T-helper 1 cell treated with Interleukin-12 subunit alpha and Interleukin-12 subunit beta and Interleukin-4 antibody, amounts not matched to agents 30 μg/mL and 1 μg/mL, for 36 hours (primary cell): Measurements from ENCODE around the gene TCF21.
"Not testable (repeated sequence)": the region's sequence is repeated elsewhere in the genome, so short reads cannot be mapped to it uniquely, and the experiment has no call there.

Experiments
- H3K27ac Mint-ChIP-seq: one replicate; pipeline ENCODE4 v1.8.0; 2021; ENCODE audit warnings: mild to moderate bottlenecking, mixed read lengths
- H3K27me3 Mint-ChIP-seq: one replicate; pipeline ENCODE4 v1.8.0; 2021; ENCODE audit warnings: low read depth, mixed read lengths
- H3K36me3 Mint-ChIP-seq: one replicate; pipeline ENCODE4 v1.8.0; 2021; ENCODE audit warnings: low read depth, mixed read lengths
- H3K4me1 Mint-ChIP-seq: one replicate; pipeline ENCODE4 v1.8.0; 2021; ENCODE audit warnings: low read depth, mixed read lengths
- H3K4me3 Mint-ChIP-seq: one replicate; pipeline ENCODE4 v1.8.0; 2021; ENCODE audit warnings: mild to moderate bottlenecking, moderate library complexity, mixed read lengths
- H3K9me3 Mint-ChIP-seq: one replicate; pipeline ENCODE4 v1.8.0; 2021; ENCODE audit warnings: mixed read lengths

The TCF21 gene

DNA sequence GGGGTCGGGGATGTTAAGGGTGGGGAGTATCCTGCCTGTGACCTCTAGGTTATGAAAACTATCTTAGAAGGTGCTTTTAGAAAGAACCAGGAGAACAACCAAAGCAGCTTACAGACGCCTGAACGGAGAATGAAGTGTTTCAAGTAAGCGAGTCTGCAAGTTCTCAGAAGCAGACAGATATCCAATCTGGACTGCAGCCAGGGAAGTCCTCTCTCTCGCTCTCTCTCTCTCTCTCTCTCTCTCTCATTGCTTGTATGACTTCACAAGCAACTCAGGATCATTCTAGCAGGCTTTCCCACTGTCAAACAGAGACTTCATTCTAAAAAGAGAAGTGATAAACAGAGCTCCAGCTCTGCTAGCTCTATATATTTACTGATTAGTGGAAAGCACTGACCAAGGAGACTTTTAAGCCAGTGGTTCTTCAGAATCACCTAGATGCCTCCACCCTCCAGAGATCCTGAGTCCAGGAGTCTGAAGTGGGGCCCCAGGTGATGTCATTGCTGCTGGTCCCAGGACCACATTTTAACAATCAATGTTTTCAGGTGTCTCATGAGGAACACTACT, 6.0 kb downstream of the TCF21 start:
- peaks cover 2% of the 10 kb centered on the region for H3K36me3 Mint-ChIP-seq
- H3K9me3 Mint-ChIP-seq, result no peaks in the 10 kb centered on the region
- no peak overlapping the region for H3K27ac Mint-ChIP-seq
- no peak overlapping the region for H3K4me3 Mint-ChIP-seq
- H3K27me3 Mint-ChIP-seq, result peaks cover 89% of the 10 kb centered on the region
- peaks cover 15% of the 10 kb centered on the region for H3K4me1 Mint-ChIP-seq

DNA sequence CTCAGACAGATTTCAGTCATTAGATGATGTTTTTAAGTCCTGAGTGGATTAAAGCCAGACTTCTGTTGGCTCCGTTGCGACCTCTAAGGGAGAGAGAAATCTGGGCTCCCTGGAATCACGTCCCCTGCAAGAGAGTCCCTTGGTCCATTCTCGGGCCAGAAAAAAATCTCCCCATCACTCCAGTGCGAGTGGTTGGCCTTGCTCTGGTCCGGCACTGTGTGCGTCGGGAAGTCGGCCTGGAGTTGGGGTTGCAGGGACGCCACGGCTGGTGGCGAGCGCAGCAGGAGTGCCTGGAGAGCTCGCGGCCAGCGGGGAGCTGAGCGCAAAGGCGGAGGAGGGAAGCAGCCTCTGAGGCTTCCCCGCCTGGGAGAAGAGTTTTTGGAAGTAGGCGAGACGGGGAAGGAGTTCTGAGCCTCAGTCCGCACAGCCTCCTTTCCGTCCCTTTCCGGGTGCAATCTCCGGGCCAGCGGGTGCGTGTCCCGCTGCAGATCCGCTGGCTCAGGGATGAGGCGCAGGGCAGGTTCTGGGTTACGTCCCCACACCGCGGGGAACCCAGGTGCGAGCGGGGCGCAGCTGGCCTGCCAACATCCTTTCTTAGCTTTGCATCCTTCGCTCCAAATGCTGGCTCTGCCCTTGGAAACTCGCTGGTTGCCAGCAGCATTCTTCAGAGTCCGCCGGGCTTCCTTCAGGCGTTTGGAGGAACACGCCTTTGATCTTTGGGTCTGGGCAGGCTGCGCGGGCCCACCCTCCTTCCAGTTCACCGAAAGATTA, 6.8 kb downstream of the TCF21 start:
- Mint-ChIP-seq H3K9me3 (no peaks in the 10 kb centered on the region), H3K36me3 (peaks cover 2% of the 10 kb centered on the region), H3K27me3 (peaks cover 85% of the 10 kb centered on the region), H3K4me3 (no peak overlapping the region), H3K4me1 (peaks cover 12% of the 10 kb centered on the region), H3K27ac (no peak overlapping the region)

DNA sequence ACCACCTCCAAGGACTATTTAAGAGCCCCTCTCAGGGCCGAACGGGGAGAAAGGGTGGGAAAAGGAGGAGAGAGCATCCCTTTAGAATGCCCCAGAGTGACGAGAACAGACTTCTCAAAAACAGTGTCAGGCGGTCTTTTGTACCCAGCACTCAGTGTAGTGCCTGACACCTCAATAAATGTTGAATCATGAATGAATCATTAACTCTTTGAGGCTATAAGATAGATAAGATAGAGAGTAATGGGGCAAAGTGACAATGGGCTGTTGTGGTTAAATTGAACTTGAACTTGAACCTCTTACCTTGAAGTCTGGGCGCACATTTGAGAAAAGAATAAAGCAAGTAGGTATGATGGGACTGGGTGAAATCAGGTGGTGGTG, 7.4 kb downstream of the TCF21 start:
- no peaks in the 10 kb centered on the region for H3K36me3 Mint-ChIP-seq
- H3K27ac Mint-ChIP-seq, result no peak overlapping the region
- H3K4me1 Mint-ChIP-seq, result peaks cover 8% of the 10 kb centered on the region
- no peak overlapping the region for H3K4me3 Mint-ChIP-seq
- peaks cover 83% of the 10 kb centered on the region for H3K27me3 Mint-ChIP-seq
- H3K9me3 Mint-ChIP-seq, result no peaks in the 10 kb centered on the region

DNA sequence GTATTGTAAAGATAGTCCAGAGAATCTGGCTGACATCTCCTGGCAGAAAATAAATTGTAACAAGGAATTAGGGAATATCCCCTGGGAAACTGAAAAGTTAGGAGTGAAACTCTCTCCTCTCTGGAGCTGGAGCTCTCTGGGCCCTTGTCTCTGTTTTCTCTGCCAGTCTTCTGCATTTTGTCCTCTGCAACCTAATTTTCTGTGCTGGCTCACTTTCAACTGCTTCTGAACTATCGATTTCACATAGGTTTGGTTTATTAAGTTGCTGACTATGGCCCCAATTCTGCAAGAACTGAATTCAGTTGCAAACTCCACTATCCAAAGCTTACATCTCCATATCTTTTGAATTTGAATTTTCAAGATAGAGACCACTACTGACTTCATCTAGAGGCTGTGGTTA, 9.3 kb downstream of the TCF21 start:
- peaks cover 66% of the 10 kb centered on the region for H3K27me3 Mint-ChIP-seq
- no peaks in the 10 kb centered on the region for H3K36me3 Mint-ChIP-seq

DNA sequence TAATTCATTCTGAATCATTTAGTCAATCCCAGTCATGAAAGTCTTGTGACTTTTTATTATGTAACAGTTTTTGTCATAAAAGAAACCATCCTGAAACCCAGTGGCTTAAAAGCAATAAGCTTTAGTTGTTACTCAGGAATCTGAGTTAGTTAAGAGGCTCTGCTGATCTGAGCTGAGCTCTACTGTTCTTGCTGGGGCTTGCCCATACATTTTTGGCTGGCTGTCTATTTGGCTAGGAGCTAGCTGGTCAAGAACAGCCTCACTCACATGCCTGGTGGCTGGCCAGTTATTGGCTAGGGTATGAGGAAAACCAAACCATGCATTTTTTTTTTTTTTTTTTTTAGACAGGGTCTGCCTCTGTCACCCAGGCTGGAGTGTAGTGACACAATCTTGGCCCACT, 10.6 kb downstream of the TCF21 start:
- Mint-ChIP-seq H3K27ac (no peak overlapping the region), H3K4me1 (no peaks in the 10 kb centered on the region), H3K4me3 (no peak overlapping the region), H3K9me3 (no peaks in the 10 kb centered on the region), H3K36me3 (no peaks in the 10 kb centered on the region), H3K27me3 (peaks cover 65% of the 10 kb centered on the region)

More for the DNA sequence above, 9.3 kb downstream of the TCF21 start:
- no peaks in the 10 kb centered on the region for H3K9me3 Mint-ChIP-seq
- no peak overlapping the region for H3K27ac Mint-ChIP-seq
- H3K4me1 Mint-ChIP-seq, result peaks cover 1% of the 10 kb centered on the region
- H3K4me3 Mint-ChIP-seq, result no peak overlapping the region

DNA sequence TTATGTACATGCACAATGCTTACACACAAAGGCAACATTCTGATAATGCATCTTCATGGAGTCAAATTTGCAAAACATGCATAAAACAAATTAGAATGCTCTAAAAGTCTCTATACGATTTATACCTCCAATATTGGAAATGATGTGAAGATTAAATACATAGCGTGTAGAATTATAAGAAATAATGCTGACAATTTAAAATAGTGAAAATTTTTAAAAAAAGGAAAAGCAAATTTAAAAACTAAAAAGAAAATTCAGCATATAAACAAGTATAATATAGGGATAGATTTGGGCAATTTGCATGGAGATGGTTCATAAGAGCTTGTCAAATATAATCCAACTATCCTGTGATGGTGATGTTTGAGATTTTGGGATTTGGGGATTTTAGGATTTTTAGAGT, 14.9 kb downstream of the TCF21 start:
- Mint-ChIP-seq H3K27me3 (peaks cover 51% of the 10 kb centered on the region), H3K27ac (no peak overlapping the region), H3K4me1 (no peaks in the 10 kb centered on the region), H3K9me3 (no peaks in the 10 kb centered on the region), H3K36me3 (no peaks in the 10 kb centered on the region), H3K4me3 (no peak overlapping the region)

DNA sequence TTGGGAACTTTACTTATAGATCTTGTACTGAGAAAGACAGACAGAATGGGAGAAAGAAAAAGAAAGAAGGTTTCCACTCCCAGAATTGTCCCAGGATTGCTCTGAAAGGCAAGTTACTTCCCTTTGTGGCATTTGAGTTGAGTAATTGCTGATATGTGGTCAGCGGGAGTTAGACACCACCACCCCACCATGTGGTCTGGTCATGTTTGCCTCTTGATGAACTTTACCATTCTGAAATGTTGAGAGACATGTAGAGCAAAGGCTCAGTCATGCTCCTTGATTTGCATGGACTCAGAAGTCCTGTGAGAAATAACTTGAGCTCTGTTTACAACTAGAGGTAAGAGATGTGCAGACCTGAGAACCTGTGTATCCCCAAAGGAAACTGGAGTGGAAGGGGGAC, 17.1 kb downstream of the TCF21 start:
- H3K4me3 Mint-ChIP-seq, result no peak overlapping the region
- H3K4me1 Mint-ChIP-seq, result no peaks in the 10 kb centered on the region
- H3K27me3 Mint-ChIP-seq, result peaks cover 52% of the 10 kb centered on the region
- H3K9me3 Mint-ChIP-seq, result no peaks in the 10 kb centered on the region
- no peak overlapping the region for H3K27ac Mint-ChIP-seq
- H3K36me3 Mint-ChIP-seq, result no peaks in the 10 kb centered on the region

DNA sequence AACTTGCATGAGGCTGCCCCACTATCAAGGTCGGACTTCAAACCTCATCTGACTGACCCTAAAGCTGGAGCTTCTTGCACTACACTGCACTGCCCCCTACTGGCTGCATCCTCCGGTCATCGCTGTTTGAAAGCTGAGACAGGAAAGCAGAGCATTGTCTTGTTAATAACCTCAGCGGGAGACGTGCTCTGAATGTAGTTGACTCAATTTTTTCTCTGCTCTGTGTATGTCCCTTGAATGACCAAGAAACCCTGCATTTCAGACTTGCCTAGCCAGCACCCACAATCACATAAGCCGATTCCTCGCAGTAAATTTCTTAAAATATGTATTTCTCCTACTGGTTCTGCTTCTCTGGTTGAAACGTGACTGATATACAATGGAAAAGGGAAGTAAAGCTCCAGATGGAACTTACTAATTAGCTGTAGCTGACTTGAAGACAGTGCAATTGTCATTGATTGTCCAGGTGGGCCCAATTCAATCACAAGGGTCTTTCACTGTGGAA, 27.8 kb downstream of the TCF21 start:
- no peaks in the 10 kb centered on the region for H3K36me3 Mint-ChIP-seq
- no peak overlapping the region for H3K27ac Mint-ChIP-seq
- H3K4me1 Mint-ChIP-seq, result peaks cover 4% of the 10 kb centered on the region
- H3K9me3 Mint-ChIP-seq, result no peaks in the 10 kb centered on the region
- no peak overlapping the region for H3K4me3 Mint-ChIP-seq
- peaks cover 25% of the 10 kb centered on the region for H3K27me3 Mint-ChIP-seq

DNA sequence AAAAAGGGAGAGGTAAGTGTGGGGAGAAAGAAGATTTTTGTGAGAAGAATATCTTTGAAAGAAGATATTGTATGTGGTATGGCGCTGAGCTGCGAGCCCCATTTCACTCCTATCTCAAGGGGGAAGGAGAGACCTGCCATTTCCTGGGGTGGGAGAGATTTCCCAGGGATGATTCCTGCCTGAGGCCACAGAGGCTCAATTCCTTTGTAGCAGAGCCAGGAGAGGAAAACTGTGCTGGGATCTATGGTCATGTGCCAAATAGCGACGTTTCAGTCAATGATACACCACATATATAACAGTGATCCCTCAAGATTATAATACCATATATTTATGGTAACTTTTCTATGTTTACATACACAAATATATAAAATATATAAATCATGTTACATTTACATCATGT, 28.9 kb downstream of the TCF21 start:
- H3K4me3 Mint-ChIP-seq, result no peak overlapping the region
- no peaks in the 10 kb centered on the region for H3K9me3 Mint-ChIP-seq
- H3K27me3 Mint-ChIP-seq, result peaks cover 19% of the 10 kb centered on the region
- peaks cover 4% of the 10 kb centered on the region for H3K4me1 Mint-ChIP-seq
- H3K27ac Mint-ChIP-seq, result no peak overlapping the region
- H3K36me3 Mint-ChIP-seq, result no peaks in the 10 kb centered on the region

DNA sequence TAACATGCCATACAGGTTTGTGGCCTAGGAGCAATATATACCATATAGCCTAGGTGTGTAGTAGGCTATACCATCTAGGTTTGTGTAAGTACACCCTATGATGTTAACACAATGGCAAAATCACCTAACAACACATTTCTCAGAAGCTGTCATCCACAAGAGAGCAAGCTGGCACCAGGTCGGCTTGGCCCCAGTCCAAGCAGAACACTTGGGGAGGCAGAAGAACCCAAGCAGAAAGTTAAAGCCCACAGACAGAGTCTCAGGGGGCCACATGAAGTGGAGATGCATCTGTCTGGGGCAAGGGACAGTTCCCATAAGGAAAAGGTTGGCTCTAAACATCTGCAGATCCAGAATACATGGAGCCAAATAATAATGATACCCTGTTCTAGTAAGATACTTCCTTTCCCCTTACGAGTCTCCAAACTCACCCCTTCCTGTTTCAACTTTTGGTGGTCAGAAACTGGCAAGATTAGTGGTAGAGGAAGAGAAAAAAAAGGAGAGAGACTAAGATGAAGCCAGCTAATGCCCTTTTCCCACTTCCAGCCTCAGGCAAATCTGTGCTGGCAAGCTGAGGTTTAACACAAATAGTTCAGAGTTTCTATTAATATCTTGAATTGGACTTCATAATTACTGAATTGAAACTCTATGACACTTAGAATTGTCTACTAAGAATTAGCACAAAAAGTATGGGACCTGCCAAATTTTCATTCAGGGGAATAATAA, 29.5 kb downstream of the TCF21 start:
- Mint-ChIP-seq H3K9me3 (no peaks in the 10 kb centered on the region), H3K27me3 (peaks cover 13% of the 10 kb centered on the region), H3K4me1 (peaks cover 4% of the 10 kb centered on the region), H3K36me3 (no peaks in the 10 kb centered on the region), H3K4me3 (no peak overlapping the region), H3K27ac (no peak overlapping the region)

DNA sequence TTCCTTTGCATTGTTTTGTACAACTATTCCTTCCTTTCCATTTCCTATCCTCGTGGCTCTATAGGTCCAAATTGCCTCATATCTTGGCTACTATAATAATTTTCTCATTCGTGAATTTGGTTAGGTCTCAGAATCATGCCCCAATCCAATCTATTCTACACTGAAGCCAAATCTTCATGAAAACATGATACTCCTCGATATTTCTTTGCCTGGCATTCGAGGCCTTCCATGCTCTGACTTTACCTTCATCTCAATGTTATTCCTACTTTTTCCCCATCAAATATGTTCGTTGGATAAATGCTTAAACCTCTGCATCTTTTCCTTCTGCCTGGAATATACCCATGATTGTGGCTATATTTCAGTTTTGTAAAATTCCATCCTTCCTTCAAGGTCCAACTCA, 30.4 kb downstream of the TCF21 start:
- Mint-ChIP-seq H3K27ac (no peak overlapping the region), H3K27me3 (peaks cover 11% of the 10 kb centered on the region), H3K4me1 (peaks cover 4% of the 10 kb centered on the region), H3K9me3 (no peaks in the 10 kb centered on the region), H3K4me3 (no peak overlapping the region), H3K36me3 (no peaks in the 10 kb centered on the region)

DNA sequence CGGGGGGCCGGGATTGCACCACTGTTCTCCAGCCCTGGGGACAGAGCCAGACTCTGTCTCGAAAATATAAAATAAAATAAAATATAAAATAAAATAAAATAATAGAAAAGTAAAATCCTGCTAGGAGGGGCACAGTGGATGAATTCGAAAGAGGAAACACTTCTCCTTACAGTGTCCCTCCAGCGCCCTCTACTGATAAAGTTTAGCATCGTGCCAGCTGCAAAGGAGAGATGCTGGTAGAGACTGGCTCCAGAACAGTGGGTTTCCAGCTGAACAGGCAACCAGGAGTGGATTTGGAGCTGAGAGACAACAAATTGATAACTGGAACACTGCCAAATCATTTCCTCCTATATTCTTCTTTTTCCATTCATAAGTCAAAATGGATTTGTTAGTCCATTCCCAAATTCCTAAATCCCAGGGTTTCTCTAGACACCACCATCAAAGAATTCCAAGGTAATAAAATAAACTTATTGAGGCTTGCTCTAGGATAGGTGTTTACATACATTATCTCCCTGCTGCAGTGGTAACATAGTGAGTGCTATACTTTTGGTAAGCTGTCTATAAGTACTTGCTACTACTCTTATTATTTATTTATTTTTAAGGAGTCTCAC, 32.4 kb downstream of the TCF21 start:
- H3K4me3 Mint-ChIP-seq, result no peak overlapping the region
- H3K27me3 Mint-ChIP-seq, result peaks cover 25% of the 10 kb centered on the region
- no peaks in the 10 kb centered on the region for H3K36me3 Mint-ChIP-seq
- H3K4me1 Mint-ChIP-seq, result peaks cover 4% of the 10 kb centered on the region
- no peak overlapping the region for H3K27ac Mint-ChIP-seq
- no peaks in the 10 kb centered on the region for H3K9me3 Mint-ChIP-seq

DNA sequence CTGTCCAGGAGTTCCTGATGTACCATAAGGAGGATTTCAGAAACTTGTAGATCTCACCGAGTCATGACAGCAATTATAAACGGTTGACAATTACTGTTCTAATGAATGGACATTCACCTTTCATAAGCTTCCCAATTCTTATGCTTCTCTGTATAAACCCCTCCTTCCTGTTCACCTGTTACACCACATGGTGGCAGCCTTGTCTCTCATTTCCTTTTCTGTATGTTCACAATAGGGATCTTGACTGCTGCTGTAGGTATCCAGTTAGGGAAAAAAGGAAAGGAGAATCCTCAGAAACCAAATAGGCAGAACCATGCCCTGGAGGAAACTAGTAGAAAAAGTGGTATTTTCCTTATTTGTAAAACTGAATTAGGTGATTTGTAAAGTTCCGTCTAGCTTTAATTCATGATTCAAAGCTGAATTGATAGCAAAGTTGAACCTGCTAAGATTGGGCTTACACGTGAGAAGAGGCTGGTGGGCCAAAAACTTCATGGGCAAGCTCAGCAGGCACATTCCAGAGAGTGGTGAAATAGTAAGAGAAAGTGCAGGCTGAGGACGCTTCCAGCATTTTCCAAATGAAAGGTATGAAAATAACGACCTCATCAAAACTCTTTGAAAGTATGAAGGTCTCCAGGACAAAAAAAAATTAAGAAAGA, 35.2 kb downstream of the TCF21 start:
- Mint-ChIP-seq H3K9me3 (no peaks in the 10 kb centered on the region), H3K4me1 (no peaks in the 10 kb centered on the region), H3K36me3 (no peaks in the 10 kb centered on the region), H3K27ac (no peak overlapping the region), H3K27me3 (peaks cover 40% of the 10 kb centered on the region), H3K4me3 (no peak overlapping the region)

DNA sequence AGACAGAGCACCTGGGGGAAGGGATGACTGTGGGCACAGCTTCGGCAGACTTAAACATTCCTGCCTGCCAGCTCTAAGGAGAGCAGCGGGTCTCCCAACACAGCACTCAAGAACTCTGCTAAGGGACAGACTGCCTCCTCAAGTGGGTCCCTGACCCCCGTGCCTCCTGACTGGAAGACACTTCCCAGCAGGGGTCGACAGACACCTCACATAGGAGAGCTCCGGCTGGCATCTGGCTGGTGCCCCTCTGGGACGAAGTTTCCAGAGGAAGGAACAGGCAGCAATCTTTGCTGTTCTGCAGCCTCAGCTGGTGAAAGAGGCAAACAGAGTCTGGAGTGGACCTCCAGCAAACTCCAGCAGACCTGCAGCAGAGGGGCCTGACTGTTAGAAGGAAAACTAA, 42.3 kb downstream of the TCF21 start:
- H3K27me3 Mint-ChIP-seq, result peaks cover 57% of the 10 kb centered on the region
- H3K36me3 Mint-ChIP-seq, result not testable (repeated sequence)
- H3K9me3 Mint-ChIP-seq, result peaks cover 22% of the 10 kb centered on the region

More for the DNA sequence above, 42.3 kb downstream of the TCF21 start:
- not testable (repeated sequence) for H3K4me3 Mint-ChIP-seq, H3K4me1 Mint-ChIP-seq, H3K27ac Mint-ChIP-seq
